MG63 (cell line): ENCODE data around the gene ATP2B1. TPM values are rescaled to one million over a fixed set of nuclear protein-coding genes. Genes with fewer than 3 reads are reported as not detected.

ENCODE experiments used
- DNase-seq: peaks from one replicate; pipeline ENCODE4 v3.0.0-alpha.2; 2020
- H3K27me3 ChIP-seq: fragments of 250-450 bp; sonication (Bioruptor Pico); 2 replicates; pipeline ENCODE4 v1.5.1; 2020; ENCODE audit warnings: mild to moderate bottlenecking, moderate library complexity
- H3K36me3 ChIP-seq: fragments of 250-450 bp; sonication (Bioruptor Pico); 2 replicates; pipeline ENCODE4 v1.5.1; 2020; ENCODE audit warnings: mild to moderate bottlenecking, moderate library complexity
- H3K4me3 ChIP-seq: fragments of 250-450 bp; sonication (Bioruptor Pico); 2 replicates; pipeline ENCODE4 v1.5.1; 2020; ENCODE audit warnings: mild to moderate bottlenecking, moderate library complexity
- H3K9me3 ChIP-seq: fragments of 250-450 bp; sonication (Bioruptor Pico); 2 replicates; pipeline ENCODE4 v1.5.1; 2020; ENCODE audit warnings: mild to moderate bottlenecking, moderate library complexity
- total RNA-seq: library from RNA; depleted of rRNA; stranded (reverse); fragments of >200 nt; shearing (Covaris generic); gene quantifications from 2 replicates; pipeline ENCODE4 v1.2.3, GENCODE V29; 2014; ENCODE audit warnings: low replicate concordance

Gene ATP2B1
- total RNA-seq, 1 experiment from 2014 or later = 22.4 TPM

GRCh38 chr12:89650239-89650638 lies 58.4 kb downstream of the ATP2B1 start:
- H3K9me3 ChIP-seq = peaks cover 3% of the 10 kb centered on the region; the same call in 1 of the 2 replicates
- no peak for DNase-seq
- H3K4me3 ChIP-seq = no peak overlapping the region
- peaks cover 20% of the 10 kb centered on the region for H3K36me3 ChIP-seq
- H3K27me3 ChIP-seq = no peaks in the 10 kb centered on the region

- Histone ChIP-seq H3K36me3 (peaks cover 20% of the 10 kb centered on the region), H3K9me3 (peaks cover 3% of the 10 kb centered on the region; the same call in 1 of the 2 replicates), H3K27me3 (no peaks in the 10 kb centered on the region), H3K4me3 (no peak overlapping the region)
- DNase-seq = no peak
Measured at GRCh38 chr12:89649820-89650219, 58.8 kb downstream of the ATP2B1 start.

- Histone ChIP-seq H3K4me3 (no peak overlapping the region), H3K36me3 (peaks cover 20% of the 10 kb centered on the region), H3K9me3 (peaks cover 3% of the 10 kb centered on the region; the same call in 1 of the 2 replicates), H3K27me3 (no peaks in the 10 kb centered on the region)
- DNase-seq = no peak
Measured at GRCh38 chr12:89649139-89649538, 59.5 kb downstream of the ATP2B1 start.

- no peaks in the 10 kb centered on the region for H3K27me3 ChIP-seq
- H3K36me3 ChIP-seq = peaks cover 16% of the 10 kb centered on the region
- no peak for DNase-seq
Measured at GRCh38 chr12:89648211-89648930, 60.3 kb downstream of the ATP2B1 start.

GRCh38 chr12:89645434-89645833 lies 63.2 kb downstream of the ATP2B1 start:
- Histone ChIP-seq H3K36me3 (peaks cover 13% of the 10 kb centered on the region), H3K9me3 (peaks cover 3% of the 10 kb centered on the region; the same call in 1 of the 2 replicates), H3K27me3 (no peaks in the 10 kb centered on the region), H3K4me3 (no peak overlapping the region)
- no peak for DNase-seq

More at GRCh38 chr12:89648211-89648930, 60.3 kb downstream of the ATP2B1 start:
- no peak overlapping the region for H3K4me3 ChIP-seq
- H3K9me3 ChIP-seq = peaks cover 3% of the 10 kb centered on the region; the same call in 1 of the 2 replicates

GRCh38 chr12:89642959-89643358 lies 65.7 kb downstream of the ATP2B1 start:
- Histone ChIP-seq H3K4me3 (no peak overlapping the region), H3K9me3 (no peaks in the 10 kb centered on the region), H3K36me3 (peaks cover 7% of the 10 kb centered on the region), H3K27me3 (no peaks in the 10 kb centered on the region)
- DNase-seq = no peak

- H3K9me3 ChIP-seq = no peaks in the 10 kb centered on the region
- peaks cover 4% of the 10 kb centered on the region; the same call in 1 of the 2 replicates for H3K36me3 ChIP-seq
- H3K4me3 ChIP-seq = no peak overlapping the region
- no peaks in the 10 kb centered on the region for H3K27me3 ChIP-seq
- no peak for DNase-seq
Measured at GRCh38 chr12:89636776-89637160, 71.9 kb downstream of the ATP2B1 start.

- DNase-seq = no peak
Measured at GRCh38 chr12:89636052-89636775, 72.4 kb downstream of the ATP2B1 start.

GRCh38 chr12:89634508-89634907 lies 74.1 kb downstream of the ATP2B1 start:
- Histone ChIP-seq H3K27me3 (no peaks in the 10 kb centered on the region), H3K36me3 (peaks cover 9% of the 10 kb centered on the region), H3K4me3 (no peak overlapping the region), H3K9me3 (no peaks in the 10 kb centered on the region)
- DNase-seq = no peak

More at GRCh38 chr12:89636052-89636775, 72.4 kb downstream of the ATP2B1 start:
- Histone ChIP-seq H3K9me3 (no peaks in the 10 kb centered on the region), H3K4me3 (no peak overlapping the region), H3K27me3 (no peaks in the 10 kb centered on the region), H3K36me3 (peaks cover 4% of the 10 kb centered on the region; the same call in 1 of the 2 replicates)

GRCh38 chr12:89632778-89633177 lies 75.9 kb downstream of the ATP2B1 start:
- no peak for DNase-seq
- Histone ChIP-seq H3K4me3 (no peak overlapping the region), H3K9me3 (no peaks in the 10 kb centered on the region), H3K27me3 (no peaks in the 10 kb centered on the region), H3K36me3 (peaks cover 14% of the 10 kb centered on the region)

GRCh38 chr12:89622115-89622514 lies 86.5 kb downstream of the ATP2B1 start:
- Histone ChIP-seq H3K4me3 (no peak overlapping the region), H3K9me3 (no peaks in the 10 kb centered on the region), H3K36me3 (peaks cover 15% of the 10 kb centered on the region), H3K27me3 (no peaks in the 10 kb centered on the region)
- no peak for DNase-seq

- Histone ChIP-seq H3K4me3 (no peak overlapping the region), H3K27me3 (no peaks in the 10 kb centered on the region), H3K36me3 (peaks cover 10% of the 10 kb centered on the region), H3K9me3 (no peaks in the 10 kb centered on the region)
- DNase-seq = no peak
Measured at GRCh38 chr12:89621521-89621920, 87.1 kb downstream of the ATP2B1 start.

GRCh38 chr12:89619764-89620163 lies 88.9 kb downstream of the ATP2B1 start:
- Histone ChIP-seq H3K4me3 (no peak overlapping the region), H3K9me3 (no peaks in the 10 kb centered on the region), H3K27me3 (no peaks in the 10 kb centered on the region), H3K36me3 (peaks cover 2% of the 10 kb centered on the region; the same call in 1 of the 2 replicates)
- DNase-seq = no peak

- no peak for DNase-seq
- Histone ChIP-seq H3K4me3 (no peak overlapping the region), H3K36me3 (peaks cover 2% of the 10 kb centered on the region; the same call in 1 of the 2 replicates), H3K27me3 (no peaks in the 10 kb centered on the region), H3K9me3 (no peaks in the 10 kb centered on the region)
Measured at GRCh38 chr12:89618113-89618862, 90.3 kb downstream of the ATP2B1 start.

- no peak overlapping the region for H3K4me3 ChIP-seq
- peaks cover 19% of the 10 kb centered on the region for H3K36me3 ChIP-seq
- H3K9me3 ChIP-seq = no peaks in the 10 kb centered on the region
- no peaks in the 10 kb centered on the region for H3K27me3 ChIP-seq
- DNase-seq = no peak
Measured at GRCh38 chr12:89610366-89610765, 98.3 kb downstream of the ATP2B1 start.

GRCh38 chr12:89603678-89604077 lies 105.0 kb downstream of the ATP2B1 start:
- H3K4me3 ChIP-seq = no peak overlapping the region
- H3K27me3 ChIP-seq = no peaks in the 10 kb centered on the region
- no peak for DNase-seq
- peaks cover 16% of the 10 kb centered on the region for H3K36me3 ChIP-seq
- H3K9me3 ChIP-seq = no peaks in the 10 kb centered on the region

GRCh38 chr12:89597770-89598169 lies 110.9 kb downstream of the ATP2B1 start:
- DNase-seq = no peak
- H3K4me3 ChIP-seq = no peak overlapping the region
- H3K36me3 ChIP-seq = peaks cover 4% of the 10 kb centered on the region; the same call in 1 of the 2 replicates
- no peaks in the 10 kb centered on the region for H3K27me3 ChIP-seq
- H3K9me3 ChIP-seq = no peaks in the 10 kb centered on the region
